Thyroid gland (tissue), 4 donors: Measurements from ENCODE around the gene WDR13. TPM values are rescaled to one million over a fixed set of nuclear protein-coding genes. Genes with fewer than 3 reads are reported as not detected.
A peak's percentile ranks its signal among the peaks of the same experiment; 100 is the strongest.

Experiments
- DNase-seq, 2 donors: peaks; one replicate each; pipeline ENCODE4 v3.0.0-alpha.2; 2019
- H3K27ac ChIP-seq, 3 donors: fragments of 200-600 bp; sonication (generic); 1 replicate in 2 of 3; 2 replicates in 1 of 3; pipeline ENCODE4 v1.5.1; 2016 to 2019; ENCODE audit warnings: mild to moderate bottlenecking in 1 of 3, moderate library complexity in 1 of 3
- H3K27me3 ChIP-seq: fragments of 200-600 bp; sonication (generic); one replicate; pipeline ENCODE4 v1.5.1; 2019
- H3K36me3 ChIP-seq, 2 donors: fragments of 200-600 bp; sonication (generic); one replicate each; pipeline ENCODE4 v1.5.1; 2016 to 2019
- H3K4me1 ChIP-seq, 2 donors: fragments of 200-600 bp; sonication (generic); one replicate each; pipeline ENCODE4 v1.5.1; 2017 to 2019
- H3K4me3 ChIP-seq, 3 donors: fragments of 200-600 bp; sonication (generic); replicated peaks in 1 of 3; 1 replicate in 2 of 3; 2 replicates in 1 of 3; pipeline ENCODE4 v1.5.1; 2016; ENCODE audit warnings: mild to moderate bottlenecking in 1 of 3
- H3K9me3 ChIP-seq: fragments of 200-600 bp; sonication (generic); one replicate; pipeline ENCODE4 v1.5.1; 2017
- POLR2A ChIP-seq, 2 donors: fragments of 450-650 bp; IDR thresholded peaks; one replicate each; pipeline ENCODE4 v1.6.1; 2017; ENCODE audit warnings: antibody characterized with exemption in 2 of 2, mild to moderate bottlenecking in 2 of 2, moderate library complexity in 1 of 2
- WGBS, 2 donors: methylation state at CpG; one replicate each; pipeline ENCODE4 v1.1.5; 2017; 5-methylcytosine and 5-hydroxymethylcytosine counted together
- intact Hi-C: fragments of 100-400 bp; cut with DNase I; formaldehyde crosslinking; loops from one replicate; pipeline ENCODE4 v1.15.1; 2023
- total RNA-seq, 4 donors: library from RNA; depleted of rRNA; stranded (reverse); fragments of >200 nt; gene quantifications; one replicate each; pipeline ENCODE4 v1.2.3, GENCODE V29; 2016
- TF ChIP-seq, protein P1 (sequence below), 6 experiments: fragments of 200-600 bp in 3 of 6; fragments of 450-650 bp in 3 of 6; sonication (generic) in 3 of 6; IDR thresholded peaks; one replicate each; pipeline ENCODE4 v1.5.1; 2016 to 2019; ENCODE audit warnings: antibody characterized with exemption in 6 of 6, mild to moderate bottlenecking in 2 of 6, inconsistent platforms in 1 of 6, moderate library complexity in 1 of 6

The WDR13 gene
- total RNA-seq, 4 donors from 2014 or later: 134 to 181 (median 171) TPM

- no peaks in the 10 kb centered on the region for H3K4me1 ChIP-seq
- H3K9me3 ChIP-seq: no peaks in the 10 kb centered on the region
- WGBS, 2 donors: 90 to 91% methylated on average over 20 to 21 of the region's 21 CpGs
- H3K4me3 ChIP-seq: no peak overlapping the region
- TF ChIP-seq, protein P1, sequence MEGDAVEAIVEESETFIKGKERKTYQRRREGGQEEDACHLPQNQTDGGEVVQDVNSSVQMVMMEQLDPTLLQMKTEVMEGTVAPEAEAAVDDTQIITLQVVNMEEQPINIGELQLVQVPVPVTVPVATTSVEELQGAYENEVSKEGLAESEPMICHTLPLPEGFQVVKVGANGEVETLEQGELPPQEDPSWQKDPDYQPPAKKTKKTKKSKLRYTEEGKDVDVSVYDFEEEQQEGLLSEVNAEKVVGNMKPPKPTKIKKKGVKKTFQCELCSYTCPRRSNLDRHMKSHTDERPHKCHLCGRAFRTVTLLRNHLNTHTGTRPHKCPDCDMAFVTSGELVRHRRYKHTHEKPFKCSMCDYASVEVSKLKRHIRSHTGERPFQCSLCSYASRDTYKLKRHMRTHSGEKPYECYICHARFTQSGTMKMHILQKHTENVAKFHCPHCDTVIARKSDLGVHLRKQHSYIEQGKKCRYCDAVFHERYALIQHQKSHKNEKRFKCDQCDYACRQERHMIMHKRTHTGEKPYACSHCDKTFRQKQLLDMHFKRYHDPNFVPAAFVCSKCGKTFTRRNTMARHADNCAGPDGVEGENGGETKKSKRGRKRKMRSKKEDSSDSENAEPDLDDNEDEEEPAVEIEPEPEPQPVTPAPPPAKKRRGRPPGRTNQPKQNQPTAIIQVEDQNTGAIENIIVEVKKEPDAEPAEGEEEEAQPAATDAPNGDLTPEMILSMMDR (IDR thresholded peaks at IDR 0.05): no peak
- no peak for TF ChIP-seq POLR2A (IDR thresholded peaks at IDR 0.05)
- no peaks in the 10 kb centered on the region for H3K27me3 ChIP-seq
- H3K36me3 ChIP-seq: no peaks in the 10 kb centered on the region
- H3K27ac ChIP-seq: peak overlapping the region; percentile 17 to 57 (median 27)
- no peak for DNase-seq
- intact Hi-C loops: no loop called here
These were observed 6.8 kb upstream of the WDR13 start for GRCh38 chrX:48590203-48591103.

DNA sequence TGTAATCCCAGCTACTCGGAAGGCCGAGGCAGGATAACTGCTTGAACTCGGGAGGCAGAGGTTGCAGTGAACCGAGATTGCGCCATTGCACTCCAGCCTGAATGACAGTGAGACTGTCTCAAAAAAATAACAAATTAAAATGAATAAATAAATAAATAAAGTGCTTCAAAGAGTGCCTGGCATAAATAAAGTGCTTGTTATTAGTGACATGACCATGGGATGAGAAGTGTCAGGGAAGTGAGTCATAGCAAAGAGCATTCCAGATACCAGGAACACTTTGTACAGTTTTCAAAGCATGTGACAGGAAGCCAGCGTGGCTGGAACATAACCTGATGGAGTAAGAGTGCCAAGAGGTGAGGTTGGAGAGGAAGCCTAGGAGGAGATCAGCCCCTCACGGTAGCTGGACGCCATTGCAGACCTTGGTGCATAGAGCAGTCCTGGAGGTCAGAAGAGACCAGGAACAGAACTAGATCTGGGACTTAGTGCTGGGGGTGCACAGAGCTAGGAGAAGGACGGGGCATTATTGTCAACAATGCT, 6.0 kb upstream of the WDR13 start:
- TF ChIP-seq, protein P1 (IDR thresholded peaks at IDR 0.05): no peak
- TF ChIP-seq POLR2A (IDR thresholded peaks at IDR 0.05): no peak
- Histone ChIP-seq H3K27ac (peak overlapping the region; percentile 17 to 57 (median 27)), H3K27me3 (no peaks in the 10 kb centered on the region), H3K4me3 (no peak overlapping the region), H3K4me1 (no peaks in the 10 kb centered on the region), H3K9me3 (no peaks in the 10 kb centered on the region), H3K36me3 (no peaks in the 10 kb centered on the region)
- intact Hi-C loops: no loop called here
- peak in 1 of 2 donors; percentile 8 for DNase-seq
- 63 to 70% methylated on average over 7 to 9 of the region's 9 CpGs for WGBS, 2 donors

DNA sequence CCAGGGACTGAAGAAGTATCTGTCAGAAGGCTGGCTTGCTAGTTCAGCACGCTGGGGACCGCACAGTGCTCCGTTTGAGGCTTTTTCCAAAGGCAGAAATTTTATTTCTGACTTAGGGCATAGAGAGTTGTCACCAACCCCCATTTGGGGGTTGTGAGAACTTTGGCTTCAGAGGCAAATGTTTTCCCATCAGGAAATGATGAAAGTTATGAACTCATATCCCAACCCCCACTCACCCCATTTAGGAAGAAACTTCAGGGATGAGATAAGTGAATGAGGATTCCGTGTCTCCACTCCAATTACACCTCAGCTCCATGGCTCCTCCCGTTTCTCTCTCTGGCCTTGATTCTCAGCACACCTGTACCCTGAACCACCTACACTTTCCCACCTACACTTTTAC, 4.3 kb upstream of the WDR13 start:
- H3K9me3 ChIP-seq: no peaks in the 10 kb centered on the region
- WGBS, 2 donors: 61 to 71% methylated on average over 5 of the region's 5 CpGs
- no peak overlapping the region for H3K4me3 ChIP-seq
- TF ChIP-seq, protein P1 (IDR thresholded peaks at IDR 0.05): no peak
- no peak for TF ChIP-seq POLR2A (IDR thresholded peaks at IDR 0.05)
- no peaks in the 10 kb centered on the region for H3K4me1 ChIP-seq
- no peak overlapping the region for H3K27ac ChIP-seq
- intact Hi-C loops: no loop called here
- H3K27me3 ChIP-seq: no peaks in the 10 kb centered on the region
- DNase-seq: no peak
- H3K36me3 ChIP-seq: no peaks in the 10 kb centered on the region

- DNase-seq: no peak
- H3K4me3 ChIP-seq: no peak overlapping the region
- TF ChIP-seq, protein P1 (IDR thresholded peaks at IDR 0.05): no peak
- TF ChIP-seq POLR2A (IDR thresholded peaks at IDR 0.05): no peak
- intact Hi-C loops: no loop called here
- no peaks in the 10 kb centered on the region for H3K27me3 ChIP-seq
- 74 to 79% methylated on average over 2 of the region's 2 CpGs for WGBS, 2 donors
- no peaks in the 10 kb centered on the region for H3K9me3 ChIP-seq
- H3K36me3 ChIP-seq: peaks cover 7 to 16% of the 10 kb centered on the region in 2 donors
- H3K4me1 ChIP-seq: peaks cover 0 to 5% of the 10 kb centered on the region in 2 donors
- H3K27ac ChIP-seq: no peak overlapping the region
These were observed 1.4 kb upstream of the WDR13 start for GRCh38 chrX:48595929-48596328.

DNA sequence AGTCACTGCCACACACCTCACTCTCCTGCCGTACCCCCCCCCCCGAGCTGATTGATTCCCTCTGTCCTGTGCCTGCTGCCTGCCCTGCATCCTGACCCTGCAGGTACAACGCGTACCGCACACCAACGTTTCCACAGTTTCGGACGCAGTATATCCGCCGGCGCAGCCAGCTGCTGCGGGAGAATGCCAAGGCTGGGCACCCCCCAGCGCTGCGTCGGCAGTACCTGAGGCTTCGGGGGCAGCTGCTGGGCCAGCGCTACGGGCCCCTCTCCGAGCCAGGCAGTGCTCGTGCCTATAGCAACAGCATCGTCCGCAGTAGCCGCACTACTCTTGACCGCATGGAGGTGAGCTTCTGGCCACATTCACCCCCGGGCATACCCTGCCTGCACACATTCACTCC, 1.3 kb downstream of the WDR13 start:
- peak overlapping the region in 1 of 3 donors; percentile 38 for H3K4me3 ChIP-seq
- no peaks in the 10 kb centered on the region for H3K27me3 ChIP-seq
- no peak for DNase-seq
- peaks cover 0 to 5% of the 10 kb centered on the region in 2 donors for H3K4me1 ChIP-seq
- no peak for TF ChIP-seq POLR2A (IDR thresholded peaks at IDR 0.05)
- TF ChIP-seq, protein P1 (IDR thresholded peaks at IDR 0.05): no peak
- peak overlapping the region in 1 of 3 donors; percentile 23 for H3K27ac ChIP-seq
- intact Hi-C loops: no loop called here
- H3K36me3 ChIP-seq: peaks cover 22 to 25% of the 10 kb centered on the region in 2 donors
- H3K9me3 ChIP-seq: no peaks in the 10 kb centered on the region
- whole genome bisulfite sequencing, 2 donors: 87 to 92% methylated on average over 8 to 9 of the region's 25 CpGs
